Nephron progenitor cell (in vitro differentiated cells): Measurements from ENCODE around the gene CCDC3.

Experiments
- DNase-seq: peaks from one replicate; pipeline ENCODE4 v3.0.0; 2021
- H3K27ac Mint-ChIP-seq: 2 replicates; pipeline ENCODE4 v1.8.0; 2021; ENCODE audit warnings: mild to moderate bottlenecking, moderate library complexity, mixed read lengths
- H3K27me3 Mint-ChIP-seq: 2 replicates; pipeline ENCODE4 v1.8.0; 2021; ENCODE audit warnings: mild to moderate bottlenecking, low read depth, mixed read lengths; ENCODE audit not compliant: poor library complexity
- H3K36me3 Mint-ChIP-seq: 2 replicates; pipeline ENCODE4 v1.8.0; 2021; ENCODE audit warnings: low read depth, mixed read lengths
- H3K4me1 Mint-ChIP-seq: 2 replicates; pipeline ENCODE4 v1.8.0; 2021; ENCODE audit warnings: mixed read lengths
- H3K4me3 Mint-ChIP-seq: 2 replicates; pipeline ENCODE4 v1.8.0; 2021; ENCODE audit warnings: mild to moderate bottlenecking, moderate library complexity, mixed read lengths
- H3K9me3 Mint-ChIP-seq: 2 replicates; pipeline ENCODE4 v1.8.0; 2021; ENCODE audit warnings: mild to moderate bottlenecking, moderate library complexity, mixed read lengths
- CTCF ChIP-seq: fragments of 200-600 bp; sonication (generic); IDR thresholded peaks from 2 replicates; pipeline ENCODE4 v1.5.0; 2021; ENCODE audit warnings: antibody characterized with exemption

The CCDC3 gene

GRCh38 chr10:12960334-12960898 lies 41.1 kb downstream of the CCDC3 start:
- H3K27me3 Mint-ChIP-seq = peaks cover 3% of the 10 kb centered on the region
- H3K27ac Mint-ChIP-seq = peak overlapping the region; percentile 92
- H3K4me3 Mint-ChIP-seq = peak overlapping the region; percentile 57
- peak; percentile 45 for DNase-seq
- peaks cover 51% of the 10 kb centered on the region for H3K4me1 Mint-ChIP-seq
- peaks cover 39% of the 10 kb centered on the region for H3K9me3 Mint-ChIP-seq
- TF ChIP-seq CTCF = no peak
- H3K36me3 Mint-ChIP-seq = peaks cover 16% of the 10 kb centered on the region

GRCh38 chr10:12958546-12959110 lies 42.9 kb downstream of the CCDC3 start:
- Mint-ChIP-seq H3K27me3 (peaks cover 3% of the 10 kb centered on the region), H3K36me3 (peaks cover 25% of the 10 kb centered on the region), H3K4me1 (peaks cover 51% of the 10 kb centered on the region), H3K27ac (peak overlapping the region; percentile 85), H3K4me3 (no peak overlapping the region), H3K9me3 (peaks cover 48% of the 10 kb centered on the region)
- no peak for DNase-seq
- TF ChIP-seq CTCF = no peak

- Mint-ChIP-seq H3K9me3 (peaks cover 63% of the 10 kb centered on the region), H3K4me1 (peaks cover 37% of the 10 kb centered on the region), H3K4me3 (no peak overlapping the region), H3K27ac (no peak overlapping the region), H3K27me3 (peaks cover 3% of the 10 kb centered on the region), H3K36me3 (peaks cover 40% of the 10 kb centered on the region)
- no peak for TF ChIP-seq CTCF
- no peak for DNase-seq
Observed at GRCh38 chr10:12957081-12957480, 44.4 kb downstream of the CCDC3 start.

- TF ChIP-seq CTCF = no peak
- H3K9me3 Mint-ChIP-seq = peaks cover 67% of the 10 kb centered on the region
- peaks cover 15% of the 10 kb centered on the region for H3K4me1 Mint-ChIP-seq
- H3K36me3 Mint-ChIP-seq = peaks cover 43% of the 10 kb centered on the region
- no peak for DNase-seq
- H3K4me3 Mint-ChIP-seq = no peak overlapping the region
- no peak overlapping the region for H3K27ac Mint-ChIP-seq
- H3K27me3 Mint-ChIP-seq = peaks cover 3% of the 10 kb centered on the region
Observed at GRCh38 chr10:12954866-12955265, 46.6 kb downstream of the CCDC3 start.

GRCh38 chr10:12950583-12951128 lies 50.9 kb downstream of the CCDC3 start:
- H3K4me1 Mint-ChIP-seq = peaks cover 5% of the 10 kb centered on the region
- H3K9me3 Mint-ChIP-seq = peaks cover 38% of the 10 kb centered on the region
- no peak for DNase-seq
- TF ChIP-seq CTCF = no peak
- no peaks in the 10 kb centered on the region for H3K27me3 Mint-ChIP-seq
- H3K27ac Mint-ChIP-seq = no peak overlapping the region
- no peak overlapping the region for H3K4me3 Mint-ChIP-seq
- peaks cover 27% of the 10 kb centered on the region for H3K36me3 Mint-ChIP-seq

GRCh38 chr10:12949248-12949647 lies 52.3 kb downstream of the CCDC3 start:
- peaks cover 24% of the 10 kb centered on the region for H3K36me3 Mint-ChIP-seq
- TF ChIP-seq CTCF = no peak
- no peaks in the 10 kb centered on the region for H3K27me3 Mint-ChIP-seq
- H3K27ac Mint-ChIP-seq = no peak overlapping the region
- peaks cover 29% of the 10 kb centered on the region for H3K9me3 Mint-ChIP-seq
- peaks cover 5% of the 10 kb centered on the region for H3K4me1 Mint-ChIP-seq
- no peak for DNase-seq
- H3K4me3 Mint-ChIP-seq = no peak overlapping the region
